GM12891 (cell line): Measurements from ENCODE around the gene NEMP2.

Experiments used
- PAX5 ChIP-seq: IDR thresholded peaks from 2 replicates; pipeline ENCODE4 v1.6.1; 2011; ENCODE audit warnings: low read length, moderate library complexity, mild to moderate bottlenecking; ENCODE audit not compliant: insufficient read depth, severe bottlenecking
- POLR2A ChIP-seq: IDR thresholded peaks from 2 replicates; pipeline ENCODE4 v1.6.1; 2011; ENCODE audit warnings: low read depth, low read length, control low read depth
- POLR2AphosphoS5 ChIP-seq: IDR thresholded peaks from 2 replicates; pipeline ENCODE4 v1.6.1; 2011; ENCODE audit warnings: low read depth, low read length, control low read depth
- POU2F2 ChIP-seq: IDR thresholded peaks from 2 replicates; pipeline ENCODE4 v1.6.1; 2011; ENCODE audit warnings: low read depth, mild to moderate bottlenecking, control low read depth, low read length, moderate library complexity
- SPI1 ChIP-seq: IDR thresholded peaks from 2 replicates; pipeline ENCODE4 v1.6.1; 2011; ENCODE audit warnings: low read depth, low read length, control low read depth
- TAF1 ChIP-seq: IDR thresholded peaks from 2 replicates; pipeline ENCODE4 v1.6.1; 2011; ENCODE audit warnings: low read depth, low read length, control low read depth

DNA sequence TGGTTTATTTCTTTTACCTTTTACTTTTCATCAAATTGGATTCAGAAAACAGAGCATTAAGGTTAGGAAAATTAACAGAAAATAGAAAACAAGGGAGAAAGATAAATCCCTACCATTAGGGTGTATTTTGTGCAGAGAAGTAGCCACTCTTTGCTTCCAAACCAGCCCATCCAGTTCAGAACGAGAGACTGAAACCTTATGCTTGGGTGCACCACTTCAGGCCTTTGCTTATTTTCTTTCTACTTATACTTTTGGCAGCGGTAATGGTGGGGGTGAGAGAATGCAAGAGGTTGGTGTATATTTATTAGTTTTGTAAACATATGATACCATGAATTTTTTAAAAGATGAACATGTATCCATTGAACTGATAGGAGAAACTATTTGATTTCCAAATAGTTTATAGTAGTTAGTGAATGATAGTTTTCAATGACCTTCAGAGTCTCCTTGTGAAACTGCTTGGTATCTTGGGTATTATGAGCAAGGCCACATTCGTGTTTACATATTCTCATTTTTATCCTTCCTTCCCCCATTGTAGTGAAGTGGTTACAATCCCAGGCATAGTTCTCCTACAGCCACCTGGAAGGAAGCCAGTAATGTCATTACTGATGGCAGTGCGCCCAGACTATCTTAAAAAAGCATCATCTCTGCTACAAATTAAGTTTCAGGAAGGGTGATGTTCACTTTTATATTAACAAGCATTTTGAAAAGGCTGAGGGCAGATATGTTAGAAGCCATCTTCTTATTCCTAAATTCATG is 65.5 kb downstream of the NEMP2 start:
- TF ChIP-seq POLR2AphosphoS5 (no peak), POLR2A (no peak), TAF1 (no peak), SPI1 (no peak), POU2F2 (no peak), PAX5 (no peak)
